Dendritic cell treated with granulocyte-macrophage colony-stimulating factor and Interleukin-4, amounts not matched to agents 40 ng/mL and 50 ng/mL, for 4 days (primary cell): ENCODE data around the gene LPCAT1.
"Not testable (repeated sequence)": the region's sequence is repeated elsewhere in the genome, so short reads cannot be mapped to it uniquely, and the experiment has no call there.

Experiments
- H3K27ac Mint-ChIP-seq: one replicate; pipeline ENCODE4 v1.8.0; 2022; ENCODE audit warnings: mild to moderate bottlenecking, mixed read lengths
- H3K27me3 Mint-ChIP-seq: one replicate; pipeline ENCODE4 v1.8.0; 2022; ENCODE audit warnings: mild to moderate bottlenecking, mixed read lengths
- H3K36me3 Mint-ChIP-seq: one replicate; pipeline ENCODE4 v1.8.0; 2022; ENCODE audit warnings: low read depth, mixed read lengths
- H3K4me1 Mint-ChIP-seq: one replicate; pipeline ENCODE4 v1.8.0; 2022; ENCODE audit warnings: low read depth, mixed read lengths
- H3K4me3 Mint-ChIP-seq: one replicate; pipeline ENCODE4 v1.8.0; 2022; ENCODE audit warnings: mild to moderate bottlenecking, moderate library complexity, mixed read lengths
- H3K9me3 Mint-ChIP-seq: one replicate; pipeline ENCODE4 v1.8.0; 2022; ENCODE audit warnings: mixed read lengths
- intact Hi-C: fragments of 100-400 bp; cut with micrococcal nuclease; formaldehyde crosslinking; loops from one replicate; pipeline ENCODE4 v1.15.0; 2022

LPCAT1 gene, protein sequence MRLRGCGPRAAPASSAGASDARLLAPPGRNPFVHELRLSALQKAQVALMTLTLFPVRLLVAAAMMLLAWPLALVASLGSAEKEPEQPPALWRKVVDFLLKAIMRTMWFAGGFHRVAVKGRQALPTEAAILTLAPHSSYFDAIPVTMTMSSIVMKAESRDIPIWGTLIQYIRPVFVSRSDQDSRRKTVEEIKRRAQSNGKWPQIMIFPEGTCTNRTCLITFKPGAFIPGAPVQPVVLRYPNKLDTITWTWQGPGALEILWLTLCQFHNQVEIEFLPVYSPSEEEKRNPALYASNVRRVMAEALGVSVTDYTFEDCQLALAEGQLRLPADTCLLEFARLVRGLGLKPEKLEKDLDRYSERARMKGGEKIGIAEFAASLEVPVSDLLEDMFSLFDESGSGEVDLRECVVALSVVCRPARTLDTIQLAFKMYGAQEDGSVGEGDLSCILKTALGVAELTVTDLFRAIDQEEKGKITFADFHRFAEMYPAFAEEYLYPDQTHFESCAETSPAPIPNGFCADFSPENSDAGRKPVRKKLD

DNA sequence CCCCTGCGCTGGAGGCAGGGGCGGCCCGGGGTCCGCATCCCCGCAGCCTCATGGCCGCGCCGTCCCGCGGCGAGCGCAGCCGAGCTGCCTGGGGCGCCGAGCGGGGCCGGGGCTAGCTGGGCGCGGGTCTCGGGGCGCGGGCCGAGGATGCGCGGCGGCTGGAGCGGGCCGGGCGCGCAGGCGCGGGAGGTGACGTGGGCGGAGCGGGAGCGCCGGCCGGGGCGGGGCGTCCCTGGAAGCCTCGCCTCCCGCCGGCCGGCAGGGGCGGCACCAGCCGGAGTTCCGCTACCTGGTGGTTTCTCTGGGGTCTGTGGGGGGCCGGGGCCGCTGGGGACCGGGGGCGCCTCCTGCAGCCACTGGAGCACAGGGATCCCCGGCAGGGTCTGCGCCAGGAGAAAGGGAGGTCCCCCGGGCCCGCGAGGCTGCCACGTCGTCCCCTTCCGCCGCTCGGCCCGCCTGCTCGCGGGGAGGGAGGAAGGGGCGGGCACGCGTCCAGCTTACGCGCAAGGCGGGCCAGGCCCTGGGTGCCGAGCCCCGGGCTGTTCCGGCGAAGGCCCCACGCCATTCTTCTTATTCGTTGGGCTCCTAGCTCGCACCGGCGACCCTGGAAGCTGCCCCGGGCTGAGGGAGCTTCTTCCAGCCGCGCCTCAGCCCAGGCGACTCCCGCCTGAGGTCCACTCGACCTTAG, at the start of gene LPCAT1:
Gene LPCAT1 (minus strand): TSS at position 168 of the 688 bp plus-strand sequence. CDS start 116 bp downstream, at position 52.
- Mint-ChIP-seq H3K4me1 (peaks cover 35% of the 10 kb centered on the region), H3K9me3 (no peaks in the 10 kb centered on the region), H3K36me3 (peaks cover 38% of the 10 kb centered on the region), H3K27me3 (peaks cover 2% of the 10 kb centered on the region), H3K27ac (peak within 1 kb of the TSS; percentile 79), H3K4me3 (peak within 1 kb of the TSS; percentile 83)
- intact Hi-C loops: loop anchor here (2.0 kb wide), 1 partner anchor 17 kb away; no protein-coding TSS in a partner anchor

DNA sequence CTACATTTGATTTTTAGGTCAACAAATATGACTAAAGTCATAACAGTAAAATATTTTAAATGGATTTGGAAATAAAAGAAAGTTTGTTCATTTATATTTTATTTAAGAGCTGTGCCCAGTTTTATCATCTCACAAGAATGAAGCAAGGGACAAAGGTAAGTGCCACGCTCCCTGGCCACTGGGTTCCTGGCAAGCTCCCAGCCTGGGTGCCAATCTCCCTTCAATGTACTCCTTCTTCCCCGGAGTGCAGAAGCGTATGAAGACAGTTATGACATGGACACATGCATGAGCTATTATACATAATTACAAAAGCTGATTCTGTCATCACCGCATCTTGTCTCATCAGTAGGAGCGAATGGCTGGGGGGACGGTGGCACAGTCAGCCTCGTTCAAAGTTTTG, 48.1 kb upstream of the LPCAT1 start:
- H3K4me3 Mint-ChIP-seq, intact Hi-C loops, H3K27me3 Mint-ChIP-seq, H3K27ac Mint-ChIP-seq, H3K9me3 Mint-ChIP-seq: not testable (repeated sequence)
- H3K36me3 Mint-ChIP-seq: peaks cover 31% of the 10 kb centered on the region
- peaks cover 39% of the 10 kb centered on the region for H3K4me1 Mint-ChIP-seq

DNA sequence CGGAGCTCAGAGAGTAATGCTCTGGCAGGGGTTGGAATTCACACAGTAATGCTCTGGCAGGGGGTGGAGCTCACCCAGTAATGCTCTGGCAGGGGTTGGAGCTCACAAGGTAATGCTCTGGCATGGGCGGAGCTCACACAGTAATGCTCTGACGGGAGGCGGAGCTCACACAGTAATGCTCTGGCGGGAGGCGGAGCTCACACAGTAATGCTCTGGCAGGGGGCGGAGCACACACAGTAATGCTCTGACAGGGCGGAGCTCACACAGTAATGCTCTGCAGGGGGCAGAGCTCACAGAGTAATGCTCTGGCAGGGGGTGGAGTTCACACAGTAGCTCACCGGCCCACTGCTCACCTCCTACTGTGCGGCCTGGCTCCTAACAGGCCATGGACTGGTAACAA, 47.2 kb upstream of the LPCAT1 start:
- intact Hi-C loops: no loop called here
- Mint-ChIP-seq H3K36me3 (peaks cover 31% of the 10 kb centered on the region), H3K27ac (peak overlapping the region; percentile 51), H3K4me3 (no peak overlapping the region), H3K4me1 (peaks cover 46% of the 10 kb centered on the region), H3K27me3 (no peaks in the 10 kb centered on the region), H3K9me3 (peaks cover 9% of the 10 kb centered on the region)

DNA sequence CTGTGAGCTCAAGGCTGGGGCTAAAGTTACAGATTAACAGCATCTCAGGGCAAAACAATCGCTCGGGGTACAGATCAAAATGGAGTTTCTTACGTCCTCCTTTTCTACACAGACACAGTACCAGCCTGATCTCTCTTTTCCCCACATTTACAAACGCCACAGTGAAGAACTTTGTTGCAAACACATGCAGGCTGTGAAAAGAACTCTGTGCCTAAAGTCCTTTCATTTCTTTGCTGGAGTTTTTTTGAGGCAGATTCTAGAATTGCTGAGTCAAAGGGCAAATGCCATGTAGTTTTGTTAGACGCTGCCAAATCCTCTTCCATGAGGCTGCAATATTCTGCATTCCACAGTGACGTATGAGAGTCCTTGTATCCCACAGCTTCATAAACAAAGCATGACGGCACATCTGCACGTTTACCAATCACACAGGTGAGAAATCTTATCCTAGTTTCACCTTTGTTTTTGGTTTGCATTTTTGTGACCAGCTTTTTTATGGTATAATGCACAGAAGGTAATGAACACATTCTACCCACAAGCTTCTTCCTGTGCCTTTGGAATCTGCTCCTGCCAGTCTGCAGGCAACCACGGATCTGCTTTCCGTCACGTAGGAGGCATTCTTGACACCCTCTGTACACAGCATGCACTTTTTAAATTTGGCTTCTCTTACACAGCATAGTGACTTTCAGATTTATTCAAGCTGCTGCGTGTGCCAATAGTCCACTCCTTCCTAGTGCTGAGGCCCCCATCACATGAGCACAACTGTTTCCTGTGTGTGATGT, 44.6 kb upstream of the LPCAT1 start:
- Mint-ChIP-seq H3K9me3 (peaks cover 9% of the 10 kb centered on the region), H3K4me3 (no peak overlapping the region), H3K27ac (peak overlapping the region; percentile 74), H3K36me3 (peaks cover 30% of the 10 kb centered on the region), H3K27me3 (peaks cover 2% of the 10 kb centered on the region), H3K4me1 (peaks cover 65% of the 10 kb centered on the region)
- intact Hi-C loops: no loop called here

DNA sequence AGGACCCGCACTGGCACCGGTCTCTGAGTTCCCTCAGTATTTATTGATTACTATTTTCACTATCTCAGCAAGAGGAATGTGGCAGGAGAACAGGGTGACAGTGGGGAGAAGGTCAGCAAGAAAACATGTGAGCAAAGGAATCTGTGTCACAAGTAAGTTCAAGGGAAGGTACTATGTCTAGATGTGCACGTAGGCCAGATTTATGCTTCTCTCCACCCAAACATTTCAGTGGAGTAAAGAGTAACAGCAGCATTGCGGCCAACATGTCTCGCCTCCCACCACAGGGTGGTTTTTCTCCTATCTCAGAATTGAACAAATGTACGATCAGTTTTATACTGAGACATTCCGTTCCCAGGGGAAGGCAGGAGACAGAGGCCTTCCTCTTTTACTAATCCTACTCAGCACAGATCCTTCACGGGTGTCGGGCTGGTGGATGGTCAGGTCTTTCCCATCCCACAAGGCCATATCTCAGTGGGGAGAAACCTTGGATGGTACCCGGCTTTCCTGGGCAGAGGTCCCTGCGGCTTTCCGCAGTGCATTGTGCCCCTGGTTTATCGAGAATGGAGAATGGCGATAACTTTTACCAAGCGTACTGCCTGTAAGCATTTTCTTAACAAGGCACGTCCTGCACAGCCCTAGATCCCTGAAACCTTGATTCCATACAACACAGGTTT, 43.9 kb upstream of the LPCAT1 start:
- Mint-ChIP-seq H3K36me3 (peaks cover 34% of the 10 kb centered on the region), H3K27ac (peak overlapping the region; percentile 74), H3K4me1 (peaks cover 71% of the 10 kb centered on the region), H3K9me3 (peaks cover 15% of the 10 kb centered on the region)
- H3K4me3 Mint-ChIP-seq, intact Hi-C loops, H3K27me3 Mint-ChIP-seq: not testable (repeated sequence)

DNA sequence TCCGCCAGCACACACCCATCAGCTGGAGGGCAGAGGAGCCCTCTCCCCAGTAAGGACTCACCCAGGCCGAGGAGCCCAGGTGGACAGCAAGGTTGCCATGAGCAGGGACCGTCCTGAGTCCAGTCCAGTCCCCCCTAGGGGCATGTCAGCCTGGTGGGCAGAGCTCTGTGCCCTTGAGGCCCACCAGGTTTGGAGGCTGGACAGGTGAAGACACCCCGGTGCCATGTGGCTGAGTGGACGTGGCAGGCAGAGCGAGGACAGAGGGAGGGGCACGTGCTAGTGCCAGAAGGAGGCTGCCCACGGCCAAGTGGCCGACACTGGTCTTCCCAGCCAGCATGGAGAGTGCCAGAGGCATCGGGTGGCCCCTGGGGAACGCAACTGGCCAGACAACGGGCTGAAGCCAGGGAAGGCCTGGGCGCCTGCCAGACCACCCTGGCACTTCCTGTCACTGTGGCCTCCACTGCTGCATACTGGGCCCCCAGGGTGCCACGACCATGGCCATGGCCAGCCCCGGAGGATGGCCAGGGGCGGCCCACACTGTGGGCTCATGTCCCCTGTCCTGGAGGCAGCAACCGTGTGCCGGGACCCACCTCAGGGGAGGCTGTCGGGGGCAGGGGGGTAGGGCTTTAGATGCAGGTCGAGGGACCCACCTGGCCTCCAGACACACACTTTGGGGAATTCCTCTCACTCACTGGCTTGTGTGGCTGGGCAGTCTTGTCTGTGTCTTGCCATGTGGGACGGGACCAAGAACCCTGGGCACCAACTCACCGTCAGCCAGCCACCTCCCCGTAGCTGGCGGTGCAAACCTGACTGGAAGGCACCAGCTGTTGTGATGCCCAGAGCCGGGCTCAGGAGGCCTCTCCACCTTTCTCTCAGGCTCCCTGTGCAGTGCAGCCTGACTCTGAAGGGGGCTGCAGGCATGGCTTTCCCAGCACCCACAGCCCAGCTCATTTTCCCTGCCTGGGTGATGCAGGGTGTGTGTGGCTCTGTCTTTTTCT, 42.3 kb upstream of the LPCAT1 start:
- H3K4me1 Mint-ChIP-seq: peaks cover 85% of the 10 kb centered on the region
- peaks cover 42% of the 10 kb centered on the region for H3K36me3 Mint-ChIP-seq
- H3K27me3 Mint-ChIP-seq: peaks cover 2% of the 10 kb centered on the region
- intact Hi-C loops: no loop called here
- peaks cover 32% of the 10 kb centered on the region for H3K9me3 Mint-ChIP-seq
- no peak overlapping the region for H3K4me3 Mint-ChIP-seq
- peak overlapping the region; percentile 74 for H3K27ac Mint-ChIP-seq

DNA sequence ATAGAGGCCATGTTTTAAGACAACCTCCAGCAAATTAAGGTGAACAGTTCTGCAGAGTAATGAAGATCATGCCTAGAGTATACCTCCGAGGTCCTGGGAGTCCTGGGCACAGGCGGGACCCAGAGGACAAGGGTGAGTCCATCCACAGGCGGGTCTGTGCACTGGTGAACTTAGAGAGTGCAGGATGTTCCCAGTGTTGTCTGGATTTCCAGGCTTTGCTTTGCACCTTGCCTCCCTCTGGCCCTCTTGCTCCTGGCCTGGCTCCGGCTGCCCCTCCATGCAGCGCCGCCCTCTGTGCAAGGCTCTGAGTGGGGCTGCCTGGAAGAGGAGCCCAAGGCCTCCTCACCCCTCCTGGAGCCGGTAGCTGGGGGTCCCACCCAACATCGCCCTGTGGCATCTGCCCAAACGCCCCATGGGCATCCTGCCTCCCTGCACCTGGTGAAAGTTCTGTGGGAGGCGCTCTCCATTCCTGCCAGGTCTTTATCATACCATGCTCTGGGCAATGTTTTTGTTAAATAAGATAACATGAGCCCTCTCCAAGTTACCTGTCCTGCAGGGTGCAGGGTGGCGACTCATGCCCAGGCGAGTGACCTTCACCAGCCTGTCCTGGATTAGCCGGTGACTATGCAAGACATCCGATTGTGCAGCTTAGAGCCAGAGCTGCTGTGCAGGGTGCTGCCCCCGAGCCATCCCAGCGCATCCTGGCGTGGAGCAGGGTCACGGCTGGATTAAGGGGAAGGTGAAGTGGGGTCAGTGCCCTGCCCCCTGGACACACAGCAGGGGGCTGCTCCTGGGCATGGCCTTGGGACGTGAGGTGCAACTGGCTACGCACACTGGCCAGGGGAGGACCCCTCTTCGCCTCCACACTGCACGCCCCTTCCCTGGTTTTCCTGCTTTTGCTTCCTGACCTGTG, 41.3 kb upstream of the LPCAT1 start:
- H3K4me1 Mint-ChIP-seq: peaks cover 77% of the 10 kb centered on the region
- no peak overlapping the region for H3K4me3 Mint-ChIP-seq
- H3K9me3 Mint-ChIP-seq: peaks cover 35% of the 10 kb centered on the region
- H3K27me3 Mint-ChIP-seq: peaks cover 5% of the 10 kb centered on the region
- H3K36me3 Mint-ChIP-seq: peaks cover 42% of the 10 kb centered on the region
- H3K27ac Mint-ChIP-seq: peak overlapping the region; percentile 93
- intact Hi-C loops: loop anchor here (5.0 kb wide), 1 partner anchor 78 kb away; no protein-coding TSS in a partner anchor

DNA sequence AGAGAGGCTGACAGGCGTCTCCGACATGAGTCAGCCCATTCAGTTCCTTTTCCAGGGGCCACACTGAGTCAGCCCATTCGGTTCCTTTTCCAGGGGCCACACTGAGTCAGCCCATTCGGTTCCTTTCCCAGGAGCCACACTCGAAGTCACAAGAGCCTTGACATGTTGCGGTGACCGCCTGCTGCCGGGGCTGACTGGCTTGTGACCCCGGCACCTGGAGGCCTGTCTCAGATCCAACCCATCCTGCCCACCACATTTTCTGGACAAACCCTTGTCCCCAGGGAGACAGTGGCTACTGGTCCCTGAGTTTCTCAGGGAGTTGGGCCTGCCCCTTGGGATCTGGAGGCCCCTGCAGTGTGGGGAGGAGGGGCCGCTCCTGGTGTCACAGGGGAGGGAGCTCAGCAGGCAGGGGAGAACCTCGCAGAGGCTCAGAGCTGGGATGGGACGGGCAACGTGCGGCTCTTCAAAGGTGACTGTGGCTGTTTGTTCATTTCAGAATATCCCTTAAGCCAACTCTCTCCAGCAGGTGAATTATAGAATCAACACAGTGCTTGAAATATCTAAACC, 40.5 kb upstream of the LPCAT1 start:
- intact Hi-C loops: loop anchor here (5.0 kb wide), 1 partner anchor 77 kb away; no protein-coding TSS in a partner anchor
- peaks cover 77% of the 10 kb centered on the region for H3K4me1 Mint-ChIP-seq
- peaks cover 38% of the 10 kb centered on the region for H3K9me3 Mint-ChIP-seq
- H3K27ac Mint-ChIP-seq: peak overlapping the region; percentile 93
- peak overlapping the region; percentile 79 for H3K4me3 Mint-ChIP-seq
- H3K27me3 Mint-ChIP-seq: peaks cover 8% of the 10 kb centered on the region
- peaks cover 46% of the 10 kb centered on the region for H3K36me3 Mint-ChIP-seq

DNA sequence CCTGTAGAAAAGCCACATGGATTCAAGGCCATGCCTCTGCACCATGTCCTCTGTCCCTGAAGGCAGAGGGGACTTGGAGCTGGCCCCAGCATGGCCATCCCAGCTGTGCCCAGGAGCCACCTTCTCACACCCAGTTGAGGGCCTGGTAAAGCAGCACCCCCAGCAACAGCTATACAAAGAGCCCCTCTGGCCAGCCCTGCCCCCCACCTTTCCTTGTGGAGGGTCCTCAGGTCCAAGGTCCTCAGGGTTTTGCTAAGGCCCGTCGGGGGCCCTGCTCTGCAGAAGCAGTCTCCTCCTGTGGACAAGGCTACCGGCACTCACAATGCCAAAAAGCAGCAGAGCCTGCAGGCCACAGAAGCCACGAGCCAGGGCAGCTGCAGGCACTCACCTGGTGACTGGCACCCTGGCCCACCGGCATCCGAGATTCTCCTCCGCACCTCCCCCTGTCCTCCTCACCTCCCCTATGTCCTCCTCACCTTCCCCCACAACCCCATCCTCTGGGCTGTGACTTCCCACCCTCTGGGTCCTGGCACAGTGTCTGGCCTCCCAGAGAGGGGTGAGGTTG, 39.9 kb upstream of the LPCAT1 start:
- Mint-ChIP-seq H3K36me3 (peaks cover 51% of the 10 kb centered on the region), H3K27ac (peak overlapping the region; percentile 93), H3K9me3 (peaks cover 44% of the 10 kb centered on the region), H3K4me1 (peaks cover 75% of the 10 kb centered on the region), H3K4me3 (peak overlapping the region; percentile 79), H3K27me3 (peaks cover 13% of the 10 kb centered on the region)
- intact Hi-C loops: loop anchor here (5.0 kb wide), 1 partner anchor 76 kb away; no protein-coding TSS in a partner anchor

DNA sequence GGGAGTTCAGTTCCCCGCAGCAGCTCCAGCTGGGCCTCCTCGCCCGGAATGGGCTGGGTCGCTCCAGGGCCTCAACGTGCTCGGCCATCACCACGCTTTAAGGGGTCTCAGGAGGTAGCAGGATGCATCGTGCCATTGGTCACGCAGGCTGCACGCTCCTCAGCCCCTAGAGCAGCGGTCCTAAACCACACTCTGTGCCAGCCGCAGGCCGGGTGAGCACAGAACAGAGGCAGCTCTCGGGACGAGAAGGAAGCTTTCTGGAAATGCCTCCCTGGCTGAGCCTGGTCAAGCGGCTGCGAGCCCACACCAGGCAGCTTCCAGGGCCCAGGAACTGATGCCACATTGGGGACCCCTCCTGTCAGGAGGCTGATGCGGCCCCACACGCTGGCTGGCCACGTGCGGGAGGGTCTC, 39.3 kb upstream of the LPCAT1 start:
- Mint-ChIP-seq H3K27me3 (peaks cover 15% of the 10 kb centered on the region), H3K9me3 (peaks cover 45% of the 10 kb centered on the region), H3K4me3 (peak overlapping the region; percentile 79), H3K27ac (peak overlapping the region; percentile 93), H3K36me3 (peaks cover 51% of the 10 kb centered on the region), H3K4me1 (peaks cover 68% of the 10 kb centered on the region)
- intact Hi-C loops: loop anchor here (5.0 kb wide), 1 partner anchor 76 kb away; no protein-coding TSS in a partner anchor

DNA sequence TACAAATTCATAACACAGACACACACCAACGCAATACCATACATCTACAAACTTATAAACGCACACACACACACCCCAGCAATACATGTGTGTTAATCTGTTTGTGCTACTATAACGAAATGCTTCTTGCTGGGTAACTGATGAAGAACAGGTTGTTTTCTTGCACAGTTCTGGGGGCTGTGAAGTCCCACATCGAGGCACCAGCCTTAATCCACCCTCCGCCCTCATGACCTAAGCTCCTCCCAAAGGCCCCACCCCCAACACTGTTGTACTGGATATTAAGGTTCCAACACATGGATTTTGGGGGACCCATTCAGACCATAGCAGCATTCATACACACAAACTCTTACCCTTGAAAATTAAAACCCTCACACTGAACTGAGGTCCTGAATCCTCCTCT, 38.8 kb upstream of the LPCAT1 start:
- intact Hi-C loops: loop anchor here (5.0 kb wide), 1 partner anchor 75 kb away; no protein-coding TSS in a partner anchor
- H3K4me3 Mint-ChIP-seq: peak overlapping the region; percentile 79
- H3K9me3 Mint-ChIP-seq: peaks cover 45% of the 10 kb centered on the region
- peaks cover 17% of the 10 kb centered on the region for H3K27me3 Mint-ChIP-seq
- H3K27ac Mint-ChIP-seq: peak overlapping the region; percentile 93
- peaks cover 51% of the 10 kb centered on the region for H3K36me3 Mint-ChIP-seq
- H3K4me1 Mint-ChIP-seq: peaks cover 64% of the 10 kb centered on the region
